GM12801 (cell line): ENCODE measurements around the gene TADA1.

Experiments used
- TF ChIP-seq, protein P1 (sequence below): IDR thresholded peaks from one replicate; pipeline ENCODE4 v1.5.1; 2011; ENCODE audit warnings: control low read depth; ENCODE audit not compliant: insufficient read length; ENCODE audit errors: extremely low read depth

Gene TADA1

DNA sequence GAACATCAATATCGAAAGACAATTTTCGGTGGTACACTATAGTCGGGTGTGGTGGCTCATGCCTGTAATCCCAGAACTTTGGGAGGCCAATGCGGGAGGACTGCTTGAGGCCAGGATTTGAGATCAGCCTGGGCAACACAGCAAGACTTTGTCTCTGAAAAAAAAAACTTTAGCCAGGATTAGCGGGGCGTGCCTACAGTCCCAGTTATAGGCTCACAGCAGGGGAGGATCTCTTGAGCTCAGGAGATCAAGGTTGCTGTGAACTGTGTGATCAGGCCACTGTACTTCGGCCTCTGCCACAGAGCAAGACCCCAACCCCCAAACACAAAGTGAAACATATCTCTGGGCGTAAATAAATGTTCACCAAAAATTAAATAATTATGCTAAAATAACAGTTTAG is 1.6 kb downstream of the TADA1 start:
- TF ChIP-seq, protein P1, sequence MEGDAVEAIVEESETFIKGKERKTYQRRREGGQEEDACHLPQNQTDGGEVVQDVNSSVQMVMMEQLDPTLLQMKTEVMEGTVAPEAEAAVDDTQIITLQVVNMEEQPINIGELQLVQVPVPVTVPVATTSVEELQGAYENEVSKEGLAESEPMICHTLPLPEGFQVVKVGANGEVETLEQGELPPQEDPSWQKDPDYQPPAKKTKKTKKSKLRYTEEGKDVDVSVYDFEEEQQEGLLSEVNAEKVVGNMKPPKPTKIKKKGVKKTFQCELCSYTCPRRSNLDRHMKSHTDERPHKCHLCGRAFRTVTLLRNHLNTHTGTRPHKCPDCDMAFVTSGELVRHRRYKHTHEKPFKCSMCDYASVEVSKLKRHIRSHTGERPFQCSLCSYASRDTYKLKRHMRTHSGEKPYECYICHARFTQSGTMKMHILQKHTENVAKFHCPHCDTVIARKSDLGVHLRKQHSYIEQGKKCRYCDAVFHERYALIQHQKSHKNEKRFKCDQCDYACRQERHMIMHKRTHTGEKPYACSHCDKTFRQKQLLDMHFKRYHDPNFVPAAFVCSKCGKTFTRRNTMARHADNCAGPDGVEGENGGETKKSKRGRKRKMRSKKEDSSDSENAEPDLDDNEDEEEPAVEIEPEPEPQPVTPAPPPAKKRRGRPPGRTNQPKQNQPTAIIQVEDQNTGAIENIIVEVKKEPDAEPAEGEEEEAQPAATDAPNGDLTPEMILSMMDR = no peak

DNA sequence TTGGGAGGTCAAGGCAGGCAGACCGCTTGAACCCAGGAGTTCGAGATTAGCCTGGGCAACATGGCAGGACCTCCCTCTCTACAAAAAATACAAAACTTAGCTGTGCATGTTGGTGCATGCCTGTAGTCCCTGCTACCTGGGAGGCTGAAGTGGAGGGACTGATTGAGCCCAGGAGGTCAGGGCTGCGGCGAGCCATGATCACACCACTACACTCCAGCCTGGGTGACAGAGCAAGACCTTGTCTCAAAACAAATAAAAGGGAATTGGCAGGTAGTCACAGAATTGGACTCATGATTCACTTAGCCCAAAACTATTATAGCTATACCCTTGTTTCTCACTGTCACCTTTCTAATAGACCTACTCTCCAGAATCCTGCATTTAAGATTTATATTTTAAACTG is 5.5 kb downstream of the TADA1 start:
- TF ChIP-seq, protein P1 = no peak

DNA sequence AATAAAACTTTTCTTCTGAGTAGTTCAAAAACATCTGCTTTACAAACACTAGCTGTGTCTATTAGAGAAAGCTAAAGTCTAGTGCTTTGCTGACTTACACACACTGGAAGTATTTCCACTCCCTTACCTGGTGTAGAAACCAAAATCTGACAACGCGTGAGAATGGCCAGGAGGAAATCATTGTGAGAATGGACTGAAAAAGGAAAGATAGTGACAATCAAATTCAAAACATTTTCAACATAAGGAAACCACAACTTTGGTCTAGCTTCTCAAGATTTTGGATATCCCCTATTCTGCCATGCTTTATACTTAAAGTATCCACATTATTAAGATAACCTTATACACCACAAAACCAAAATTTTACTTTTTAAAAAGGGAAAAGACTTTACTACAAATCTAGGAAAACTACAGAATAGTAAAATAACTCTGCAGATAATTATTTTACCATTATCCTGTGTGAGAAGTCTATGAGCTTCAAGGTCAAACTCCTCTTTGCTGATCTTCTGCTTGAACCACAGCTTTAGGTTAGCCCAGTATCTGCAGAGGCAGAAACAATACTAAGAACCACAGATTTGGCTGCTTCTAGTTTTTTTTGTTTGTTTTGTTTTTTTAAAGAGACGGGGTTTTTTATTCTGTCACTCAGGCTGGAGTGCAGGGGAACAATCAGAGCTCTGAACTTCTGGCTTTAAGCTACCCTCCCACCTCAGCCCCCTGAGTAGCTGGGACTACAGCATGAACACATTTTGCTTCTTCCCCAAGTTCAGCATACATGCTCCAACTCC is 6.6 kb downstream of the TADA1 start:
- TF ChIP-seq, protein P1 = no peak

DNA sequence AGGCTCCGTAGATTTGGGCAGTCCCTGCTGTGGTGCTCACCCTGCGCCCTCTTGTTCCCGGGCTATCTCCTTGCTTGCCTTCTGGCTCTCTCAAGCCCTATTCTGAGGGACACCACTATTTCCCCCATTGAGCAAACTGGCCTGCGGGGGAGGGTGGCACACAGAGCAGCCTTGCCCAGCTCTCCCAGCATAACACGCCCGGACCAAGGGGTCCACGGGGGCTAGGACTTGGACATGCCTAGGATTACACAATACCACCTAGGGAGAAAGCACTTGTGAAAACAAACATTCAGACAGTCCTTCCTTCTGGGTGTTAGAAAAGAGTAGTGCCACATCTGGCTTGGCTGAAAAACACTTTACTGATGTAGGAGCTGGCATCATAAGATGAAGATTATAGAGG is 7.4 kb downstream of the TADA1 start:
- TF ChIP-seq, protein P1 = no peak

DNA sequence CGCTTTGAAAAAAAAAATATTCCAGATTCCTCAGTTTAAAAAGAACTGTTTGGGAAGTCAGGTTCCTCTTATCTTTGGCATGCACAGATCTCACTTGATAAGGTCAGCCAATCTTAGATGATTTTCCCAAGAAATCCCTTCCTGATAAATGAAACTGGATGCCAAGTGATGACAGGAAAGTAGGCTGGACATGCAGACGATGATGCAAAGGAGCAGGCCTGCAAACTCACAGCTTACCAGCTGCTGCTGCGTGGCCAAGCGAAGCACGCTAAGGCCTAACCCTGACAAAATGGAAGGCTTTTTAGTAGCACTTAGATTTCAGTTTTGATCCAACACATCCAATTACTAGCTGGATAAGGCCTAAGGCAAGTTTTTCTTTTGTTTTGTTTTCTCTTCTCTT is 10.1 kb downstream of the TADA1 start:
- TF ChIP-seq, protein P1 = no peak

DNA sequence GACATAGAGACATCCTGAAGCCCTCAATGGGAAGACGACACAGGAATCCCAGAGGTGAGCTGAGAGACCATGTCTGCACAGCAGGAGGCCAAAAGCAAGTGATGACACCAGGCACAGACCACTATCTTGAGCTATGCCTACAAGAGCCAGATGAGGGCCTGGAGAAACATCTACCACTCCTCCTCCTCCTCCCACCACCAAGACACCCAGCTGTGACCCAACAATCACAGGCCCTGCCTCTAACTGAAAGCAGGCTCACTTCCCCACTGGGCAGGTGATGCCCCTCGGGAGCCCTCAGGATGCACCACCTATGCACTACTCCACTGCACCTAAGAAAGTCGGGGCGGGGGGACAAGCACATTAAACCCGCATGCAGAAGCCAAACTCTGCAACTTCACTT is 16.5 kb downstream of the TADA1 start:
- TF ChIP-seq, protein P1 = no peak

DNA sequence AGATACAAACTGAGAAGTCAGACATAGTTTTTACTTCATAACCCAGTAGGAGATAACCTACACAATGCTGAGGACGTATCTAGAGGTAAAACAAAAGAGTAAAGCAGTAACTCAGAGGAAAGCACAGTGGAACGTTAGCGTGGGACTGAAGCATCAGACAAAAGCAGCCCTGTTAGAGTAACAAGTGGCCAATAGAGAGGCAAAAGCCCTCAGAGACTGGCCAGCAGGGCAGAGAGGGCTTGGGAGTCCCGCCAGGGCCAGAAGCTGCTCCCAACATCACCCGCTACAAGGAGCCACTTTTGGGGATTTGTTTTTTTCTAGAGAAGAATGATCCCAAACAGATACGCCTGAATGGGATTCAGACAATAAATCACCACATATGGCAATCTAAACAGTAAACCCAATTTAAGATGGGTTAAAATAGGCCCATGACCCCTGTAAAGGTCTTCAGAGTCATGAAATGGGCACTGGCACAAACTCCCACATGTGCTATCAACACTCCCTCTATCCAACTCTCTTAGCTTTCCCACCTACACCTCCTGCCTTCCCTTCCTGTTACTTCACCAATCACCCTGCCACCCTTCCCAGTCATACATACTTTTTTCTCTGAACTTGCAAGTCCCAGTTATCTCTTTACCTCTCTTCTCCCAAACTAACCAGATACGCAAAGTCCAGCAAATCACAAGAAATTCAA is 17.2 kb downstream of the TADA1 start:
- TF ChIP-seq, protein P1 = no peak
